Liver (tissue), 9 donors: ENCODE results near the gene BDKRB1. TPM values are rescaled to one million over a fixed set of nuclear protein-coding genes. Genes with fewer than 3 reads are reported as not detected.

Experiments used
- DNase-seq: peaks from one replicate; pipeline ENCODE4 v3.0.0-alpha.2; 2017; ENCODE audit warnings: low spot score
- H3K27ac ChIP-seq, 2 donors: one replicate each; pipeline ENCODE4 v1.7.0; 2013; ENCODE audit warnings: inconsistent platforms in 2 of 2, low read length in 2 of 2, control low read depth in 1 of 2, low read depth in 1 of 2, mild to moderate bottlenecking in 1 of 2
- H3K27me3 ChIP-seq, 4 donors: one replicate each; pipeline versions ENCODE4 v1.6.1 to v1.7.0; 2013; ENCODE audit warnings: low read length in 3 of 4, inconsistent platforms in 1 of 4, mild to moderate bottlenecking in 1 of 4, moderate library complexity in 1 of 4; ENCODE audit not compliant: control insufficient read depth in 4 of 4, insufficient read depth in 4 of 4
- H3K36me3 ChIP-seq, 4 donors: one replicate each; pipeline versions ENCODE4 v1.6.1 to v1.7.0; 2013; ENCODE audit warnings: low read length in 3 of 4, mild to moderate bottlenecking in 3 of 4, low read depth in 1 of 4, moderate library complexity in 1 of 4; ENCODE audit not compliant: control insufficient read depth in 4 of 4, insufficient read depth in 3 of 4
- H3K4me1 ChIP-seq, 4 donors: one replicate each; pipeline versions ENCODE4 v1.6.1 to v1.7.0; 2013; ENCODE audit warnings: low read length in 3 of 4, mild to moderate bottlenecking in 3 of 4, moderate library complexity in 1 of 4; ENCODE audit not compliant: control insufficient read depth in 4 of 4, insufficient read depth in 4 of 4
- H3K4me3 ChIP-seq, 3 donors: one replicate each; pipeline versions ENCODE4 v1.6.1 to v1.7.0; 2013; ENCODE audit warnings: low read length in 3 of 3, control low read depth in 1 of 3, low read depth in 1 of 3, mild to moderate bottlenecking in 1 of 3
- H3K9ac ChIP-seq, 2 donors: one replicate each; pipeline ENCODE4 v1.7.0; 2013; ENCODE audit warnings: low read length in 2 of 2, mild to moderate bottlenecking in 2 of 2, moderate library complexity in 2 of 2, control low read depth in 1 of 2, low read depth in 1 of 2
- H3K9me3 ChIP-seq, 4 donors: one replicate each; pipeline versions ENCODE4 v1.6.1 to v1.7.0; 2013; ENCODE audit warnings: low read length in 3 of 4; ENCODE audit not compliant: control insufficient read depth in 4 of 4
- ATF3 ChIP-seq: IDR thresholded peaks from 2 replicates; pipeline ENCODE4 v1.6.1; 2016; ENCODE audit warnings: antibody characterized with exemption
- CTCF ChIP-seq: fragments of 150-350 bp; IDR thresholded peaks from 2 replicates; pipeline ENCODE4 v1.5.1; 2017; ENCODE audit warnings: improper control_type of control experiment, low read depth, low read length; ENCODE audit not compliant: missing input control
- EGR1 ChIP-seq, 2 donors: IDR thresholded peaks; 2 replicates each; pipeline ENCODE4 v1.6.1; 2016 to 2018; ENCODE audit warnings: antibody characterized with exemption in 2 of 2, low read depth in 2 of 2
- FOXA1 ChIP-seq: IDR thresholded peaks from 2 replicates; pipeline ENCODE4 v1.6.1; 2016; ENCODE audit warnings: antibody characterized with exemption
- FOXA2 ChIP-seq: IDR thresholded peaks from 2 replicates; pipeline ENCODE4 v1.6.1; 2016; ENCODE audit warnings: antibody characterized with exemption
- GABPA ChIP-seq, 2 donors: IDR thresholded peaks in 1 of 2; conservative IDR thresholded peaks in 1 of 2; 2 replicates each; pipeline ENCODE4 v1.6.1; 2016; ENCODE audit warnings: antibody characterized with exemption in 2 of 2, mild to moderate bottlenecking in 1 of 2, moderate library complexity in 1 of 2
- HNF4A ChIP-seq, 2 donors: conservative IDR thresholded peaks; 2 replicates each; pipeline ENCODE4 v1.6.1; 2016; ENCODE audit warnings: antibody characterized with exemption in 2 of 2, mild to moderate bottlenecking in 2 of 2
- HNF4G ChIP-seq: IDR thresholded peaks from 2 replicates; pipeline ENCODE4 v1.6.1; 2016; ENCODE audit warnings: antibody characterized with exemption
- JUND ChIP-seq, 2 donors: IDR thresholded peaks; 2 replicates each; pipeline ENCODE4 v1.6.1; 2016; ENCODE audit warnings: antibody characterized with exemption in 2 of 2
- MAX ChIP-seq: IDR thresholded peaks from 2 replicates; pipeline ENCODE4 v1.6.1; 2016; ENCODE audit warnings: antibody characterized with exemption
- NR2F2 ChIP-seq: IDR thresholded peaks from 2 replicates; pipeline ENCODE4 v1.6.1; 2016; ENCODE audit warnings: antibody characterized with exemption
- RAD21 ChIP-seq, 2 donors: IDR thresholded peaks; 2 replicates each; pipeline ENCODE4 v1.6.1; 2016; ENCODE audit warnings: antibody characterized with exemption in 2 of 2, mild to moderate bottlenecking in 2 of 2
- REST ChIP-seq: IDR thresholded peaks from 2 replicates; pipeline ENCODE4 v1.6.1; 2016; ENCODE audit warnings: antibody characterized with exemption, mild to moderate bottlenecking
- RXRA ChIP-seq, 2 donors: IDR thresholded peaks; 2 replicates each; pipeline ENCODE4 v1.6.1; 2017 to 2018; ENCODE audit warnings: antibody characterized with exemption in 2 of 2, mild to moderate bottlenecking in 1 of 2
- SP1 ChIP-seq: IDR thresholded peaks from 2 replicates; pipeline ENCODE4 v1.6.1; 2018; ENCODE audit warnings: antibody characterized with exemption, mild to moderate bottlenecking
- TAF1 ChIP-seq: conservative IDR thresholded peaks from 2 replicates; pipeline ENCODE4 v1.6.1; 2016; ENCODE audit warnings: antibody characterized with exemption, mild to moderate bottlenecking
- YY1 ChIP-seq: IDR thresholded peaks from 2 replicates; pipeline ENCODE4 v1.6.1; 2016; ENCODE audit warnings: antibody characterized with exemption, mild to moderate bottlenecking
- ZBTB33 ChIP-seq: IDR thresholded peaks from 2 replicates; pipeline ENCODE4 v1.6.1; 2016; ENCODE audit warnings: antibody characterized with exemption
- WGBS: extraction: QIAGEN DNeasy Blood & Tissue Kit; methylation state at CpG from one replicate; pipeline ENCODE4 v1.1.7; 2013; 5-methylcytosine and 5-hydroxymethylcytosine counted together
- polyA plus RNA-seq, 2 donors: library from polyadenylated mRNA; stranded (reverse) in 1 of 2; unstranded in 1 of 2; fragments of 200-250 nt in 1 of 2; fragments of >200 nt in 1 of 2; fragmentation: Nextera tagmentation in 1 of 2; extraction: Ambion mirVana in 1 of 2; gene quantifications; one replicate each; pipeline versions ENCODE4 v1.2.1 to v1.2.3, GENCODE V29; 2013 to 2015
- total RNA-seq, 2 donors: library from RNA; depleted of rRNA; stranded (reverse); fragments of >200 nt; gene quantifications; one replicate each; pipeline ENCODE4 v1.2.3, GENCODE V29; 2014
- donor health status: healthy.
- donor health status: healthy.
- donor health status: healthy.
- donor health status: healthy.
- donor health status: healthy.

BDKRB1 gene
- total and polyA plus RNA-seq, 4 donors: not detected

- TF ChIP-seq GABPA (IDR thresholded peaks at IDR 0.05 in 1 of 2, conservative IDR thresholded peaks at IDR 0.05 in 1 of 2): no peak
- no peak for TF ChIP-seq HNF4A (conservative IDR thresholded peaks at IDR 0.05)
These were observed 15.4 kb upstream of the BDKRB1 start (continued) for GRCh38 chr14:96240641-96241040.

GRCh38 chr14:96242126-96242525 is 13.9 kb upstream of the BDKRB1 start:
- TF ChIP-seq GABPA (IDR thresholded peaks at IDR 0.05 in 1 of 2, conservative IDR thresholded peaks at IDR 0.05 in 1 of 2): no peak
- TF ChIP-seq ZBTB33: no peak
- TF ChIP-seq EGR1 (IDR thresholded peaks at IDR 0.05; ENCODE audit: low read depth in 2 of 2): no peak
- TF ChIP-seq JUND (IDR thresholded peaks at IDR 0.05): no peak
- no peak for TF ChIP-seq RAD21 (IDR thresholded peaks at IDR 0.05)
- TF ChIP-seq ATF3: no peak
- TF ChIP-seq RXRA (IDR thresholded peaks at IDR 0.05): no peak
- TF ChIP-seq HNF4A (conservative IDR thresholded peaks at IDR 0.05): no peak
- TF ChIP-seq HNF4G: no peak
- H3K9ac ChIP-seq: no peak overlapping the region
- H3K9me3 ChIP-seq: no peaks in the 10 kb centered on the region
- H3K4me1 ChIP-seq: no peaks in the 10 kb centered on the region
- no peak overlapping the region for H3K27ac ChIP-seq
- H3K4me3 ChIP-seq: no peak overlapping the region
- no peaks in the 10 kb centered on the region for H3K36me3 ChIP-seq
- H3K27me3 ChIP-seq: peaks cover 0 to 3% (median 0%) of the 10 kb centered on the region in 4 donors
- 87% methylated on average over 10 of the region's 10 CpGs for WGBS
- no peak for DNase-seq

GRCh38 chr14:96243785-96244184 is 12.2 kb upstream of the BDKRB1 start:
- no peaks in the 10 kb centered on the region for H3K36me3 ChIP-seq
- H3K4me3 ChIP-seq: no peak overlapping the region
- TF ChIP-seq HNF4G (no peak), GABPA (IDR thresholded peaks at IDR 0.05 in 1 of 2, conservative IDR thresholded peaks at IDR 0.05 in 1 of 2) (no peak), FOXA1 (no peak), YY1 (no peak), ZBTB33 (no peak), RXRA (IDR thresholded peaks at IDR 0.05) (no peak), MAX (no peak), RAD21 (IDR thresholded peaks at IDR 0.05) (no peak), CTCF (no peak), TAF1 (no peak), JUND (IDR thresholded peaks at IDR 0.05) (no peak), FOXA2 (no peak), HNF4A (conservative IDR thresholded peaks at IDR 0.05) (no peak), SP1 (no peak), NR2F2 (no peak), EGR1 (IDR thresholded peaks at IDR 0.05; ENCODE audit: low read depth in 2 of 2) (no peak), REST (no peak)
- WGBS: 71% methylated on average over 5 of the region's 5 CpGs
- H3K27ac ChIP-seq: no peak overlapping the region
- no peak for DNase-seq
- H3K4me1 ChIP-seq: no peaks in the 10 kb centered on the region
- peaks cover 0 to 3% (median 0%) of the 10 kb centered on the region in 4 donors for H3K27me3 ChIP-seq
- no peak overlapping the region for H3K9ac ChIP-seq
- no peaks in the 10 kb centered on the region for H3K9me3 ChIP-seq
